GM12891 (cell line): Measurements from ENCODE around the gene TNPO2.
"Not testable (repeated sequence)": the region's sequence is repeated elsewhere in the genome, so short reads cannot be mapped to it uniquely, and the experiment has no call there.

Source experiments
- DNase-seq: peaks from one replicate; pipeline ENCODE4 v3.0.0; 2011; ENCODE audit warnings: low spot score; ENCODE audit not compliant: insufficient read length
- FAIRE-seq: peaks from 2 replicates; lab custom pipeline; 2011; peaks lifted over from hg19 to GRCh38; lab: Jason Lieb, UNC
- PAX5 ChIP-seq: IDR thresholded peaks from 2 replicates; pipeline ENCODE4 v1.6.1; 2011; ENCODE audit warnings: low read length, moderate library complexity, mild to moderate bottlenecking; ENCODE audit not compliant: insufficient read depth, severe bottlenecking
- POLR2A ChIP-seq: IDR thresholded peaks from 2 replicates; pipeline ENCODE4 v1.6.1; 2011; ENCODE audit warnings: low read depth, low read length, control low read depth
- POLR2AphosphoS5 ChIP-seq: IDR thresholded peaks from 2 replicates; pipeline ENCODE4 v1.6.1; 2011; ENCODE audit warnings: low read depth, low read length, control low read depth
- POU2F2 ChIP-seq: IDR thresholded peaks from 2 replicates; pipeline ENCODE4 v1.6.1; 2011; ENCODE audit warnings: low read depth, mild to moderate bottlenecking, control low read depth, low read length, moderate library complexity
- SPI1 ChIP-seq: IDR thresholded peaks from 2 replicates; pipeline ENCODE4 v1.6.1; 2011; ENCODE audit warnings: low read depth, low read length, control low read depth
- TAF1 ChIP-seq: IDR thresholded peaks from 2 replicates; pipeline ENCODE4 v1.6.1; 2011; ENCODE audit warnings: low read depth, low read length, control low read depth

The TNPO2 gene

GRCh38 chr19:12708641-12709040 is 15.1 kb downstream of the TNPO2 start:
- no peak for DNase-seq
- FAIRE-seq, result no peak
- no peak for TF ChIP-seq PAX5
- TF ChIP-seq POLR2A, result no peak
- TF ChIP-seq POLR2AphosphoS5, result no peak
- TF ChIP-seq POU2F2, result no peak
- TF ChIP-seq TAF1, result no peak
- TF ChIP-seq SPI1, result no peak

DNA sequence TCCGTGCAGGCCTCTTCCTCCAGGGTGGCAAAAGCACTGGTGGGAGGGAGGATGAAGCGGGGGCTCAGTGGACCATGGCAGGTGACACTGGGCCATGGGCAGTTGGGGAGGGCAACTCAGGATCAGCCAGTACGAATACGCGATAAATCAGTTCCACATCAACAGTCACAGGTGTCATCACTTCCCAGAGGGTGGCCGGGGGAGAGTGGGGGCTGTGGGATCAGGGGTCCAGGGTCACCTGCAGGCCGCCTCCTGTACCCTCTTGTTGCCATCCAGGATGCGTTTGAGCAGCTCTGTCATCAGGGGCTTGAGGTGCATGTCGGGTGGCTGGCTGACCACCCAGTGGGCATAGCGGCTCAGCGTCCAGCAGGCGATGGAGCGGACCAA is 17.4 kb downstream of the TNPO2 start:
- no peak for DNase-seq
- TF ChIP-seq PAX5 (no peak), POU2F2 (no peak), SPI1 (no peak), POLR2AphosphoS5 (peak; percentile 18; the same call in 1 of the 2 replicates), POLR2A (no peak), TAF1 (no peak)
- no peak for FAIRE-seq

DNA sequence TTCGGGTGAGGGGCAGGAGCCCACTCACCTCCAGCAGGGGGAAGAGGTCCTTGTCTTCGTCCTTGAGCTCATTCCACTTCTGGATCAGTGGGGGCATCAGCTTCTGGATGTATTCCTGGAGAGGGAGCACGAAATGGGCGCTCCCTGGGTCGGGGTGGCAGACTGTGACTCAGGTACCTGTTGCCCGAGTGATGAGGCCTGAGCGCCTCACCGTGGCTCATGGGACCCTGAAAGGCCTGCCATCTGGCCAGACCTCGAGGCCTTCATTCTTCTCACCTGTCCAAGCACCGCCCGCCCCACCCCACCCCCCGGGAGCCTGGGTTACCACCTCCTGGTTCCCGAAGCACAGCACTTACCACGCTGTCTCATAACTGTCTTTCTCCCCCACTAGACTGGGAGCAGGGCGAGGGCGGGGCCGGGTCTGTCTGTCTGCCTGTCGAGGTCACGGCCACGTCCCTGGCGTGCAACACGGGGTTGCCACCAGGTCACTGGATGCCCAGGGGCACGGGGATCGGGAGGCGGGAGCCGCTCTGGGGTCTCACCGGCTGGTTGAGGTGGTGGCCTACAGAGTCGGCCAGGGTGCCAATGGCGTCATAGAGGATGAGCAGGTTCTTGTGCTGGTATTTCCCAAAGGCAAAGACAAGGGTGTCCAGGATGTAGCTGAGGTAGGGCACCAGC is 17.9 kb downstream of the TNPO2 start:
- FAIRE-seq (no peak), DNase-seq (no peak)
- TF ChIP-seq POLR2AphosphoS5 (no peak), PAX5 (no peak), POLR2A (no peak), TAF1 (no peak), SPI1 (no peak), POU2F2 (no peak)

DNA sequence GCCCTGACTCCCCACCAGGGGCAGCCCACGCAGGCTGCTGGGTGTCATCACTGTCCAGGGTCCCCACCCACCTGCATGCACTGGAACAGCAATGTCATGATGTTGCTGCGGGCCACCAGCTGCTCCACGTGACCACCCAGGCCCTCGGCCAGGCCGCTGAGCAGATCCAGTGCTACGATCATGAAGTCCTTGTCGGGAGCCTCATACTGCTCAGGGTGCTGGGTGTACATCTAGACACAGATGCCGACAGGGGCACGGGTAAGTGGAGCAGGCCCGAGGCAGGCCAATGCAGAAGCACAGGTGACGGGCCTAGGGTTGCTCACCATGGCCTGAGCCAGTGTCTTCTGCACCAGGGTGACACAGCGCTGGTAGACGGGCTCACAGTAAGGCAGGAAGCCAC is 18.6 kb downstream of the TNPO2 start:
- no peak for TF ChIP-seq PAX5
- TF ChIP-seq POU2F2, result no peak
- no peak for TF ChIP-seq TAF1
- TF ChIP-seq POLR2AphosphoS5, result no peak
- no peak for TF ChIP-seq POLR2A
- no peak for TF ChIP-seq SPI1
- DNase-seq, result no peak
- no peak for FAIRE-seq

DNA sequence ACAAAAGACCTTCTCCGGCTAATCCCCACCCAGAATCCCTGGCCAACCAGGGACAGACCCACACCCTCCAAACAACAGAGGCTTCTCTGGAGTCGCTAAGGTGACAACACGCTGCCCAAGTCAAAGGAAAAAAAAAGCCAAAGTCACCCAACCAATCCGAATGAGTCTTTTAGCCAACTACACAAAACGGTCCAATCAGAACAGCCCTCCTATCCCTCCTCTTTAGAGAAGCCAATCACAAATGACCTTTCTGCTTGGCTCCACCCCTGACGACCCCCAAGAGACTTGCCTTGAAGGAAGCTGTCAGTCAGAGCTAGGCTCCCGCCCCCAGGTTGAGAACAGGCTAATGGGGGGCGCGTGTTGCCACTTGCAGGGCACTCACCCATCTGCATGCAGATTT is 20.7 kb downstream of the TNPO2 start:
- TF ChIP-seq POLR2A (no peak), SPI1 (no peak), PAX5 (no peak), POU2F2 (no peak), TAF1 (no peak), POLR2AphosphoS5 (no peak)
- DNase-seq, result no peak
- no peak for FAIRE-seq

DNA sequence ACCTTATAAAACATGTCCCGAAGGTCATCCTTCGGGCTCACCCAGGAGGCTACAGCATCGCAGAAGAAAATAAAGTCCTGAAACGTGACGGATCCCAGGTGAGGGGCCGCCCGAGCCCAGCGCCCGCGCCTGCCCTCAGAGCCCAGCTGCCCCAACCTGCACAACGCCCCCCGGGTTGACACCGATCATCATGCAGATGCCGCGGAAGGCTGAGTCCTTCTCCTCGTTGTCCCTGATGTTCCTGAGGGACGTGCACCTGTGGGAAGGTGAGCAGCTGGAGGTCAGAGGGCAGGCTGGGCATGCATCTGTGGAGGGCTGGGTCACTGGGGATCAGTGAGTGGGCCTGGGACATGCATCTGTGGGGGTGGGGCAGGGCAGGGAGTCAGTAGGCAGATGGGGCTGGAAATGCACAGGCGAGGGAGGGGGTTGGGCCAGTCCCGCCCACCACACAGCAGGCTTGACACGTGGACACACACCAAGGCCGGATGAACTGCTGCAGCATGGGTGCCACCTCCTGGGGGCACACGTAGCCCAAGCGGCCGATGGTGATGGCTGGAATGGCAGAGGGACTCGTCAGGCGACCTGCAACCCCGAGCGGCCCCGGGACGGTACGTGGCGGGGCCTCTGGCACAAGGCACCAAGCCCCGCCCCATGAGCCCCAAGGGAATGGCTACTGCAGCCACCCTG is 22.0 kb downstream of the TNPO2 start:
- no peak for TF ChIP-seq POLR2A
- TF ChIP-seq TAF1, result no peak
- no peak for FAIRE-seq
- DNase-seq, result no peak

DNA sequence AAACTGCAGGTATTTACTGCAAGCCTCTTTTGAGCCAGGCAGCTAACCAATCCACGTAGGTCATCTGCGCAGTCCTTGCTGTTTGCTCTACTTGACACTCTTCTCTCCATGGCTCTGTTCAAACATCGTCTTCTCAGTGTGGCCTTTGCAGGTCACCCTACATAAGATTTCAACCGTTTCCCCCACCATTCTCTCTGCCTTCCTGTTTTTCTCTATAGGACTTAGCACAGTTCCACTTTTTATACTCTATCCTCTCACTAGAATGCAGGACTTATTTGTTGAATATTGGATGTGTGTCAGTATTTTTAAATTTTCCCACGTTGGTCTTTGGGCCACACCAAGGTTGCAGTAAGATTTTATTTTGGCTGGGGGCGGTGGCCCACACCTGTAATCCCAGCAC is 25.6 kb downstream of the TNPO2 start:
- no peak for DNase-seq
- no peak for TF ChIP-seq POLR2A

DNA sequence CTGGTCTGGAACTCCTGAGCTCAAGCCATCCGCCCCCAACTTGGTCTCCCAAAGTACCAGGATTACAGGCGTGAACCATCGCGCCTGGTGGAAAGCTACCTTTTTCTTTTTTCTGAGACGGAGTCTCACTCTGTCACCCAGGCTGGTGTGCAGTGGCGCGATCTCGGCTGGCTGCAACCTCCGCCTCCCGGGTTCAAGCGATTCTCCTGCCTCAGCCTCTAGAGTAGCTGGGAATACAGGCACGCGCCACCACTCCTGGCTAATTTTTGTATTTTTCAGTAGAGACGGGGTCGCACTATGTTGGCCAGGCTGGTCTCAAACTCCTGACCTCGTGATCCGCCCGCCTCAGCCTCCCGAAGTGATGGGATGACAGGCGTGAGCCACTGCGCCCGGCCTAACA is 26.3 kb downstream of the TNPO2 start:
- peak; percentile 20 for FAIRE-seq
- not testable (repeated sequence) for DNase-seq

More for the DNA sequence above, 25.6 kb downstream of the TNPO2 start:
- no peak for FAIRE-seq

GRCh38 chr19:12696366-12697335 is 27.1 kb downstream of the TNPO2 start, which contains the start of gene FBXW9:
TSS of gene FBXW9 (minus strand) at chr19:12696631. CDS start at chr19:12696581, 50 bp downstream.
- peak; percentile 96 for TF ChIP-seq POLR2AphosphoS5
- TF ChIP-seq POLR2A, result peak; percentile 91
- peak; percentile 47; the same call in 1 of the 2 replicates for TF ChIP-seq TAF1
- no peak for TF ChIP-seq PAX5
- TF ChIP-seq SPI1, result peak; percentile 36; the same call in 1 of the 2 replicates
- peak; percentile 58; the same call in 1 of the 2 replicates for TF ChIP-seq POU2F2
- DNase-seq (peak; percentile 99), FAIRE-seq (peak; percentile 95)

- TF ChIP-seq PAX5 (no peak), POU2F2 (no peak), POLR2A (no peak), SPI1 (no peak), TAF1 (no peak), POLR2AphosphoS5 (no peak)
- no peak for DNase-seq
- peak; percentile 64 for FAIRE-seq
Observed at GRCh38 chr19:12695997-12696365, 27.8 kb downstream of the TNPO2 start.
